ENCODE results near the gene ECT2.

The ECT2 gene

GRCh38 chr3:172704001-172704400 lies 46.5 kb upstream of the ECT2 start:
- H3K4me3 ChIP-seq (IDR thresholded peaks at IDR 0.05; ENCODE audit: insufficient read depth, low read depth, low read length), result no peak overlapping the region
- TF ChIP-seq, protein P1, sequence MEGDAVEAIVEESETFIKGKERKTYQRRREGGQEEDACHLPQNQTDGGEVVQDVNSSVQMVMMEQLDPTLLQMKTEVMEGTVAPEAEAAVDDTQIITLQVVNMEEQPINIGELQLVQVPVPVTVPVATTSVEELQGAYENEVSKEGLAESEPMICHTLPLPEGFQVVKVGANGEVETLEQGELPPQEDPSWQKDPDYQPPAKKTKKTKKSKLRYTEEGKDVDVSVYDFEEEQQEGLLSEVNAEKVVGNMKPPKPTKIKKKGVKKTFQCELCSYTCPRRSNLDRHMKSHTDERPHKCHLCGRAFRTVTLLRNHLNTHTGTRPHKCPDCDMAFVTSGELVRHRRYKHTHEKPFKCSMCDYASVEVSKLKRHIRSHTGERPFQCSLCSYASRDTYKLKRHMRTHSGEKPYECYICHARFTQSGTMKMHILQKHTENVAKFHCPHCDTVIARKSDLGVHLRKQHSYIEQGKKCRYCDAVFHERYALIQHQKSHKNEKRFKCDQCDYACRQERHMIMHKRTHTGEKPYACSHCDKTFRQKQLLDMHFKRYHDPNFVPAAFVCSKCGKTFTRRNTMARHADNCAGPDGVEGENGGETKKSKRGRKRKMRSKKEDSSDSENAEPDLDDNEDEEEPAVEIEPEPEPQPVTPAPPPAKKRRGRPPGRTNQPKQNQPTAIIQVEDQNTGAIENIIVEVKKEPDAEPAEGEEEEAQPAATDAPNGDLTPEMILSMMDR (conservative IDR thresholded peaks at IDR 0.05; ENCODE audit: low read depth, low read length), result no peak
- H3K27ac ChIP-seq, result no peak overlapping the region
- H3K4me2 ChIP-seq, result no peak overlapping the region
- H3K4me1 ChIP-seq (ENCODE audit: low read depth, poor library complexity, severe bottlenecking), result peaks cover 19% of the 10 kb centered on the region
- H3K36me3 ChIP-seq (ENCODE audit: insufficient read depth), result no peaks in the 10 kb centered on the region
- H3K27me3 ChIP-seq (ENCODE audit: insufficient read depth, low read depth), result no peaks in the 10 kb centered on the region
- no peaks in the 10 kb centered on the region; the same call in 1 of the 2 replicates for H3K79me2 ChIP-seq (ENCODE audit: insufficient read depth, low read depth)
- no peak overlapping the region for H2AFZ ChIP-seq (ENCODE audit: low read depth)
- H4K20me1 ChIP-seq (ENCODE audit: insufficient read depth), result no peaks in the 10 kb centered on the region
- H3K9ac ChIP-seq, result no peak overlapping the region

- H4K20me1 ChIP-seq (ENCODE audit: insufficient read depth), result no peaks in the 10 kb centered on the region
- H3K4me1 ChIP-seq (ENCODE audit: low read depth, poor library complexity, severe bottlenecking), result peaks cover 17% of the 10 kb centered on the region
- no peaks in the 10 kb centered on the region for H3K36me3 ChIP-seq (ENCODE audit: insufficient read depth)
- no peak overlapping the region for H3K4me2 ChIP-seq
- no peaks in the 10 kb centered on the region for H3K27me3 ChIP-seq (ENCODE audit: insufficient read depth, low read depth)
- no peak overlapping the region for H3K4me3 ChIP-seq (IDR thresholded peaks at IDR 0.05; ENCODE audit: insufficient read depth, low read depth, low read length)
- TF ChIP-seq, protein P1 (conservative IDR thresholded peaks at IDR 0.05; ENCODE audit: low read depth, low read length), result no peak
- no peak overlapping the region for H2AFZ ChIP-seq (ENCODE audit: low read depth)
- no peak overlapping the region for H3K9ac ChIP-seq
- no peak overlapping the region for H3K27ac ChIP-seq
- H3K79me2 ChIP-seq (ENCODE audit: insufficient read depth, low read depth), result no peaks in the 10 kb centered on the region; the same call in 1 of the 2 replicates
Observed at GRCh38 chr3:172705170-172705569, 45.4 kb upstream of the ECT2 start.

DNA sequence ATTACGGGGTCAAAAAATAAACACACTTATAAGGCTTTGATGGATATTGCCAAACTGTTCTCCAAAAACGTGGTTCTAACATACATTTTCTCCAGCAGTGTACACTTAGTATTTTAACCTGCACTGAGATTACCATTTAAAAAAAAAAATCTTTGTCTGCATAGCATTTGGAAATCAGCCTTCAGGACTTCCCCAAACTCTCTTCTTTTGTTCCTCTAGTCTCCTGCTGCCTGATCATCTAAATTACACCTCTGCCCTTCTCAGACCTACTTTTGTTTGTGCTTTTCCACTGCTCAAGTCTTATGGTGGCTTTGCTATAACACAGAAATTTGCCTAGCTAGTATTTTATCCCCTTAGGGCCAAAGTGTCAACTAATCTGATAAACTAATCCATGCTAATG lies 43.5 kb upstream of the ECT2 start:
- TF ChIP-seq, protein P1 (conservative IDR thresholded peaks at IDR 0.05; ENCODE audit: low read depth, low read length), result no peak
- Histone ChIP-seq H2AFZ (ENCODE audit: low read depth) (no peak overlapping the region), H3K79me2 (ENCODE audit: insufficient read depth, low read depth) (no peaks in the 10 kb centered on the region; the same call in 1 of the 2 replicates), H4K20me1 (ENCODE audit: insufficient read depth) (no peaks in the 10 kb centered on the region), H3K9ac (no peak overlapping the region), H3K4me2 (no peak overlapping the region), H3K27ac (no peak overlapping the region), H3K4me3 (IDR thresholded peaks at IDR 0.05; ENCODE audit: insufficient read depth, low read depth, low read length) (no peak overlapping the region), H3K36me3 (ENCODE audit: insufficient read depth) (no peaks in the 10 kb centered on the region), H3K4me1 (ENCODE audit: low read depth, poor library complexity, severe bottlenecking) (peaks cover 18% of the 10 kb centered on the region), H3K27me3 (ENCODE audit: insufficient read depth, low read depth) (no peaks in the 10 kb centered on the region)

GRCh38 chr3:172707967-172708366 lies 42.6 kb upstream of the ECT2 start:
- no peak overlapping the region for H3K9ac ChIP-seq
- H3K79me2 ChIP-seq (ENCODE audit: insufficient read depth, low read depth), result no peaks in the 10 kb centered on the region; the same call in 1 of the 2 replicates
- TF ChIP-seq, protein P1 (conservative IDR thresholded peaks at IDR 0.05; ENCODE audit: low read depth, low read length), result no peak
- no peaks in the 10 kb centered on the region for H4K20me1 ChIP-seq (ENCODE audit: insufficient read depth)
- no peak overlapping the region for H3K27ac ChIP-seq
- H3K4me1 ChIP-seq (ENCODE audit: low read depth, poor library complexity, severe bottlenecking), result peaks cover 18% of the 10 kb centered on the region
- no peaks in the 10 kb centered on the region for H3K36me3 ChIP-seq (ENCODE audit: insufficient read depth)
- no peak overlapping the region for H3K4me3 ChIP-seq (IDR thresholded peaks at IDR 0.05; ENCODE audit: insufficient read depth, low read depth, low read length)
- no peaks in the 10 kb centered on the region for H3K27me3 ChIP-seq (ENCODE audit: insufficient read depth, low read depth)
- no peak overlapping the region for H3K4me2 ChIP-seq
- H2AFZ ChIP-seq (ENCODE audit: low read depth), result no peak overlapping the region

All from KMS-11 (cell line).